Central memory CD8-positive, alpha-beta T cell (primary cell): ENCODE data around the gene FARS2.

ENCODE experiments used
- ATAC-seq: fragments of 150-1000 bp; cut with Tn5 transposase; replicated peaks from 2 replicates; pipeline ENCODE4 v1.10.0; 2022; ENCODE audit warnings: mild to moderate bottlenecking, moderate FRiP score, moderate number of reproducible peaks; ENCODE audit not compliant: poor library complexity, severe bottlenecking; ENCODE audit errors: extremely low read depth
- DNase-seq, 2 donors: peaks; one replicate each; pipeline ENCODE4 v3.0.0; 2021; ENCODE audit warnings: low spot score in 2 of 2
- H3K27ac Mint-ChIP-seq: one replicate; pipeline ENCODE4 v1.8.0; 2022; ENCODE audit warnings: low read depth, mild to moderate bottlenecking, moderate library complexity, mixed read lengths
- H3K27me3 Mint-ChIP-seq: one replicate; pipeline ENCODE4 v1.8.0; 2022; ENCODE audit warnings: mixed read lengths
- H3K36me3 Mint-ChIP-seq: one replicate; pipeline ENCODE4 v1.8.0; 2022; ENCODE audit warnings: mild to moderate bottlenecking, moderate library complexity, mixed read lengths; ENCODE audit not compliant: insufficient read depth
- H3K4me1 Mint-ChIP-seq: one replicate; pipeline ENCODE4 v1.8.0; 2022; ENCODE audit warnings: mixed read lengths
- H3K4me3 Mint-ChIP-seq: one replicate; pipeline ENCODE4 v1.8.0; 2022; ENCODE audit warnings: mild to moderate bottlenecking, moderate library complexity, mixed read lengths
- H3K9me3 Mint-ChIP-seq: one replicate; pipeline ENCODE4 v1.8.0; 2022; ENCODE audit warnings: mixed read lengths

The FARS2 gene

DNA sequence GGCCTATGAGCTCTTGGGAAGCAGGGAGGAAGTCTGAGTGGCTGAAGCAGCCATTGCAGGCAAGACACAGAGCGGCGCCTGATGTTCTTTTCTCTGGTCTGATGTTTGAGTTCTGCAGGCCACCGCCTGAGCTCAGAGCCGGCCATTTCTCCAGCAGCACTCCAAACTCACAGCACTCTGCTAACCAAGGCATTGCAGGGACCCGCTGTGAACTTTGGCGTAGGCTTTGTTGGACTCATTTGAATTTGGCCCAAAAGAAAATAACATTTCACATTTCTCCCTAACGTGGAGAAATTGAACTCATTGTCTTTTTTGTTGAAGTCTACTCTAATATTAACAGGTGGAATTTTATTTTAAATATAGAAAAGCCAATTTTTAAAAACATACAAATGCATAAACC, 336.1 kb downstream of the FARS2 start:
- no peaks in the 10 kb centered on the region for H3K9me3 Mint-ChIP-seq
- DNase-seq, result no peak
- H3K4me1 Mint-ChIP-seq, result no peaks in the 10 kb centered on the region
- no peaks in the 10 kb centered on the region for H3K27me3 Mint-ChIP-seq
- ATAC-seq, result no peak
- H3K36me3 Mint-ChIP-seq, result peaks cover 3% of the 10 kb centered on the region
- H3K4me3 Mint-ChIP-seq, result no peak overlapping the region
- no peak overlapping the region for H3K27ac Mint-ChIP-seq

DNA sequence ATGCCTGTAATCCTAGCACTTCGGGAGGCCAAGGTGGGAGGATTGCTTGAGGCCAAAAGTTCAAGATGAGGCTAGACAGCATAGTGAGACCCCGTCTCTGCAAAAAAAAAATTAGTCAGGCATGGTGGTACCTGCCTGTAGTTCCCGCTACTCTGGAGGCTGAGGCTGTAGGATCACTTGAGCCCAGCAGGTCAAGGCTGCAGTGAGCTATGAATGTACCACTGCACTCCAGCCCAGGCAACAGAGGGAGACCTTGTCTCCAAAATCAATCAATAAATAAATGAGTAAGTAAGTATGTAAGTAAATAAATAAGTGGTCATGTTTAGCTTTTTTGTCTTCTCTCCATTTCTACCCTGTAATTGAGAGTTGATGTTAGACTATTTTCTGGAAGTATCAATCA, 336.8 kb downstream of the FARS2 start:
- Mint-ChIP-seq H3K27ac (peak overlapping the region; percentile 18), H3K4me1 (no peaks in the 10 kb centered on the region), H3K27me3 (no peaks in the 10 kb centered on the region), H3K4me3 (no peak overlapping the region), H3K36me3 (peaks cover 3% of the 10 kb centered on the region), H3K9me3 (no peaks in the 10 kb centered on the region)
- DNase-seq, result no peak
- no peak for ATAC-seq

DNA sequence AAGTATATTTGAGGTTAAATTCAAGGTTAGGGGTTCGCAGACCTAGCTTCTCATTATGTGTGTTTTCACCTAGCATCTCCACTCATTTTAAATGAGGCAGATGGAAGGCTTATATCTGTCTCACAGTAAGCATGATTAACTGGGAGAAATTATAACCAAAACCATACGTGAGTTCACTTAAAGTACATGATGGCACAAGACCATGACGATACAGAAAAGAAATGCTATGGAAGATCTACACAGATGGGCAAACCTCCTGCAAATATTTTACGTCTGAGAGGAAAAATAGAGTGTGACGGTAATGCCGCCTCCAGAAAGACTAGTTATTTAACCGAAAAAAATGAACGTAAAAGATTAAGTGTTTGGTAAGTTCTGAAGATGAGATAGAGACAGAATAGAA, 337.8 kb downstream of the FARS2 start:
- Mint-ChIP-seq H3K27ac (no peak overlapping the region), H3K27me3 (no peaks in the 10 kb centered on the region), H3K36me3 (peaks cover 5% of the 10 kb centered on the region), H3K4me1 (no peaks in the 10 kb centered on the region), H3K9me3 (no peaks in the 10 kb centered on the region), H3K4me3 (no peak overlapping the region)
- ATAC-seq (no peak), DNase-seq (no peak)

DNA sequence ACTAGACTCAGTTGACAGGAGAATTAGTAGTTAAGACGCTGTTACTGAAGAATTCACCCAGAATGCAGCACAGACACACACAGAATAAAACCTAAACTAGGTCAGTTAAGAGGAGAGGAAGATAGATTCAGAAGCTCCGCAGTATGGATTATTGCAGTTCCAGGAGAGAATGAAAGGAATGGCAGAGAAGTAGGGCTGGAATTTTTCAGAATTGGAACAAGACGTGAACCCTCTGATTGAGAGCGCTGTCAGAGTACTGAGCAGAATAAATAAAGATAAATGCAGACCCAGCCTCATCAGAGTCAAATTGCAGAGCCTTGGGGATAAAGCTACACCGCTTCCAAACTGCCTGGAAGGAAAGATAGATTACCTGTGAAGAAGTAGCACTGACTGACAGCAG, 344.6 kb downstream of the FARS2 start:
- no peaks in the 10 kb centered on the region for H3K9me3 Mint-ChIP-seq
- H3K27ac Mint-ChIP-seq, result no peak overlapping the region

DNA sequence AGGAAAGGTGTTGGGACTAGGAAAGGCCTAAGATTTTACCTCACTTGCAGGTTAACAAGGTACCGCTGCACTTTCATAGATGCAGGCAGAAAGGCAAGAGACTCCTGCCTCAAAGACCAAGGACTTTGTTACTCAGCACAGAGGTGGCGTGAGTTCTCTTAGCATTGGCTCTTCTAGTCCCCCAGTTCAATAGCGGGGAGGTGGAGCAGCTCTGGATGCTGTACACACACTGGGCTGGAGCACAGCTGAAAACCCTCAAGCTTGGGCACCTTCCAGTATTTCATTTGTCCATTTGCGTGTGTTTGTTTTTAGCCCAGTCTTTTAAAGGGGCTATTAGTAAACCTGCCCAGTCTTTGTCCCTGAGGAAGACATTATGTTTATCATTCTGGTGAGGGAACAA, 345.2 kb downstream of the FARS2 start:
- H3K27ac Mint-ChIP-seq, result no peak overlapping the region
- no peak for ATAC-seq
- peaks cover 7% of the 10 kb centered on the region for H3K4me1 Mint-ChIP-seq
- no peak for DNase-seq
- H3K27me3 Mint-ChIP-seq, result no peaks in the 10 kb centered on the region
- H3K36me3 Mint-ChIP-seq, result peaks cover 1% of the 10 kb centered on the region
- H3K4me3 Mint-ChIP-seq, result no peak overlapping the region
- no peaks in the 10 kb centered on the region for H3K9me3 Mint-ChIP-seq

More for the DNA sequence above, 344.6 kb downstream of the FARS2 start:
- DNase-seq, result no peak
- peaks cover 7% of the 10 kb centered on the region for H3K4me1 Mint-ChIP-seq
- H3K4me3 Mint-ChIP-seq, result no peak overlapping the region
- H3K36me3 Mint-ChIP-seq, result peaks cover 1% of the 10 kb centered on the region
- no peaks in the 10 kb centered on the region for H3K27me3 Mint-ChIP-seq
- no peak for ATAC-seq

- no peaks in the 10 kb centered on the region for H3K27me3 Mint-ChIP-seq
- DNase-seq, result no peak
- no peak for ATAC-seq
- H3K4me1 Mint-ChIP-seq, result peaks cover 5% of the 10 kb centered on the region
- H3K9me3 Mint-ChIP-seq, result no peaks in the 10 kb centered on the region
- no peak overlapping the region for H3K4me3 Mint-ChIP-seq
- no peak overlapping the region for H3K27ac Mint-ChIP-seq
- H3K36me3 Mint-ChIP-seq, result peaks cover 4% of the 10 kb centered on the region
Observed at GRCh38 chr6:5610640-5611039, 349.3 kb downstream of the FARS2 start.

DNA sequence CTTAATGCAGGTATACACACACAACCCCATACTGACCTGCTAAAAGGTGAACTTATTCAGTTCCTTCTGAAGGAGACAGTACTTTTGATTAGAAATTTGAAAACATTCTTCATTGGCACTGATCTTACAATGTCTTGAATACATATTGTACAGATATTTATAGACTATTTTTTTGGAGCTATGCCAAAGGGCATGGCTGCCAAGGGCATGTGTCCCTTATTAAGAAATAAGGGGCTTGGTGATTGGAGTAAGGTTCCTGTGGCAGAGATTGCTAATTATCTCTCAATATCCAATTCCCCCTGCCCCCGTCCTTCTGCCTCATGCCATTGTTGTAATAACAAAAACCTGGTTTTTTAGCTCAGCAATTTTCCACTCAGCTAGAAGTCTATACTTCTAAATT, 355.9 kb downstream of the FARS2 start:
- DNase-seq, result no peak
- H3K36me3 Mint-ChIP-seq, result peaks cover 5% of the 10 kb centered on the region
- no peaks in the 10 kb centered on the region for H3K27me3 Mint-ChIP-seq
- peaks cover 16% of the 10 kb centered on the region for H3K4me1 Mint-ChIP-seq
- no peak overlapping the region for H3K4me3 Mint-ChIP-seq
- no peak overlapping the region for H3K27ac Mint-ChIP-seq
- ATAC-seq, result no peak
- H3K9me3 Mint-ChIP-seq, result no peaks in the 10 kb centered on the region

DNA sequence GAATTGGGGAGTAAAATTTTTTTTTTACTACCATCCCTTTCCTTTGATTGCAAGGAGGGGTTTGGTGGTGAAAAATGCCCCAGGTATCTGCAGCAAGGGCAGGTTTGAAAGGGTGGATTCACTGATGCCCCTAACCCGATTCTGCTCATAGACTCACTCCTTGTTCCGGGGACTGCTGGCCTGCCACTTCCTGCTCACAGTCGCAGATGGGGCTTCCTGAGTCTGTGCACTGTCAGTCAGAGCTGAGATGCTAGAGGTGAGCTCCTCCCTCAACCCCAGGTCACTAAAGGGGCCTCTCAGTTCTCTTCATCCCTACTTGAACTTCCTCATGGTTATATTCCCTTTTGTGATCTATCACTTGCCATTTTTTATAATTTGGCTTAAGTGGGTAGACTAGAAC, 357.9 kb downstream of the FARS2 start:
- Mint-ChIP-seq H3K4me1 (peaks cover 20% of the 10 kb centered on the region), H3K4me3 (peak overlapping the region; percentile 56), H3K36me3 (peaks cover 2% of the 10 kb centered on the region), H3K9me3 (no peaks in the 10 kb centered on the region), H3K27me3 (no peaks in the 10 kb centered on the region), H3K27ac (peak overlapping the region; percentile 90)
- no peak for DNase-seq
- peak; percentile 93 for ATAC-seq

- DNase-seq (no peak), ATAC-seq (no peak)
- Mint-ChIP-seq H3K27ac (no peak overlapping the region), H3K4me1 (peaks cover 45% of the 10 kb centered on the region), H3K9me3 (no peaks in the 10 kb centered on the region), H3K36me3 (peaks cover 4% of the 10 kb centered on the region), H3K27me3 (no peaks in the 10 kb centered on the region), H3K4me3 (no peak overlapping the region)
Observed at GRCh38 chr6:5622276-5623005, 361.1 kb downstream of the FARS2 start.

GRCh38 chr6:5623769-5624168, 362.5 kb downstream of the FARS2 start:
- no peak for ATAC-seq
- H3K27ac Mint-ChIP-seq, result no peak overlapping the region
- H3K36me3 Mint-ChIP-seq, result peaks cover 4% of the 10 kb centered on the region
- H3K27me3 Mint-ChIP-seq, result no peaks in the 10 kb centered on the region
- H3K4me3 Mint-ChIP-seq, result no peak overlapping the region
- H3K4me1 Mint-ChIP-seq, result peaks cover 48% of the 10 kb centered on the region
- H3K9me3 Mint-ChIP-seq, result no peaks in the 10 kb centered on the region
- DNase-seq, result no peak

- no peak overlapping the region for H3K4me3 Mint-ChIP-seq
- no peak overlapping the region for H3K27ac Mint-ChIP-seq
- DNase-seq (no peak), ATAC-seq (no peak)
- no peaks in the 10 kb centered on the region for H3K27me3 Mint-ChIP-seq
- H3K36me3 Mint-ChIP-seq, result peaks cover 4% of the 10 kb centered on the region
- peaks cover 43% of the 10 kb centered on the region for H3K4me1 Mint-ChIP-seq
- no peaks in the 10 kb centered on the region for H3K9me3 Mint-ChIP-seq
Observed at GRCh38 chr6:5624256-5624655, 362.9 kb downstream of the FARS2 start.

DNA sequence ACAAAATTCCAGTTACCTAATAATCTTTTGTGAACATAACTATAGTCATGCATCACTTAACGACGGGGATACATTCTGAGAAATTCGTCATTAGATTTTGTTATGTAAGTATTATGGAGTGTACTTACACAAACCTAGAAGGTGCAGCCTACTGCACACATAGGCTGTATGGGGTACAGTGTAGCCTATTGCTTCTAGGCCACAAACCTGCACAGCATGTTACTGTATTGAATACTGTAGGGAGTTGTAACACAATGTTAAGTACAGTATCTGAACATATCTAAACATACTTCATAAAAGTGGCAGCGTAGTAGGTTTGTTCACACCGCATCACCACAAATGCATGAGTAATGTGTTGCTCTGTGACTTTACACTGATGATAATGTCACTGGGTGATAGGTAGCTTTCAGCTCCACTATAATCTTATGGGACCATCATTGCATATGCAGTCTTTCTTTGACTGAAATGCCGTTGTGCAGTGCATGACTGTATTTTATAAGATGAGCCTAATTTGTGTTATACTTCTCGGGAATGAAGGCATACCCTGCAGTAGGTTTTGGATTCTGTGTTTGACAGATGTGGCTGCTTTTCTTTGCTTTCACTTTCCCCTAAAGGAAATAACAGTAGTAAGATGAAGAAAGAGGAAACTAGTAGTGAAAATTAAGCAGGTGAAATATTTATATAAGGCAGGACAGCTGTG, 365.6 kb downstream of the FARS2 start:
- peaks cover 34% of the 10 kb centered on the region for H3K4me1 Mint-ChIP-seq
- H3K36me3 Mint-ChIP-seq, result peaks cover 3% of the 10 kb centered on the region
- DNase-seq (no peak), ATAC-seq (peak; percentile 70)
- H3K9me3 Mint-ChIP-seq, result no peaks in the 10 kb centered on the region
- peak overlapping the region; percentile 24 for H3K4me3 Mint-ChIP-seq
- no peaks in the 10 kb centered on the region for H3K27me3 Mint-ChIP-seq
- peak overlapping the region; percentile 78 for H3K27ac Mint-ChIP-seq

GRCh38 chr6:5630636-5631035, 369.3 kb downstream of the FARS2 start:
- H3K9me3 Mint-ChIP-seq, result no peaks in the 10 kb centered on the region
- H3K27ac Mint-ChIP-seq, result no peak overlapping the region
- H3K36me3 Mint-ChIP-seq, result peaks cover 2% of the 10 kb centered on the region
- DNase-seq (no peak), ATAC-seq (no peak)
- peaks cover 31% of the 10 kb centered on the region for H3K4me1 Mint-ChIP-seq
- no peak overlapping the region for H3K4me3 Mint-ChIP-seq
- H3K27me3 Mint-ChIP-seq, result no peaks in the 10 kb centered on the region
